ENCODE results near the gene TNKS1BP1. TPM values are rescaled to one million over a fixed set of nuclear protein-coding genes. Genes with fewer than 3 reads are reported as not detected.

The TNKS1BP1 gene
- total and polyA plus RNA-seq, 9 of the 15 experiments (the other 6 are each of a cell fraction or from before 2014, with no cell fraction given): 1.1 to 47.2 (median 10.9) TPM

DNA sequence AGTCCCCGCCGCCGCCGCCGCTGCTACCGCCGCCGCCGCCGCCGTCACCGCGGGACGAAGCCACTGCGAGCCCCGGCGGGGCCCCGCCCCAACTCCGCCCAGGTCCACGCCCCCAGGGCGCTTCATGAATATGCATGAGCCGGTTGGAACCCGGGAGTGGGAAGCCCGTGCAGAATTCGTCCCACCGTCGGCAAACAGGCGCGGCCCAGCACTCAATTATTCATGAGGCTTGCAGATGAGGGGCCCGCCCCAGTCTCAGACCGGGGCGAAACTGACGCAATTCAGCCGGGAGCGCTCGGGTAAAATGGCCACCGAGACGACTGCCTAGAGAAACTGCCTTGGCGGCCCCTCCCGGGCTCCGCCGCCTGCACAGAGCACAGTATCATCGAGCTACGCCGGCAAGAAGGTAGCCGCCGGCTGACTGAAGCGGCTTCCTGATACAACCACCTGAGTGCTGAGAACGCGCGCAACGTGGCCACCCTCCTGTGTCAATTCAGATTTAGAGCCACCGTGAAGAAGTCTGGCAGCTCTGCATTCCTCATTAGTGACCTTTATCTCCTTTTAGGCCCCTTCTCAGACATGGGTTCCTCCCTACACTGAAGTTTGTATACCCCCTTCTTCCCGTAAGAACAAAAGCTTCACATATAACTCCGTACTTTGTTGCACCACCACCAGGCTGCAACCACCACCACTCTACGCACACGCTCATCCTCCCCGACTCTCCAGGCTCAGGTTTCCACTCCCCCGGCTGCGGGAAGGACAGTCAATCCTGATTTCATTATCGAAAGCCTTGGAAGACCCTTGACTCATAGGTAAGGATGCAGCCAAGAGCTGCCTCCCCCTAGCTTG lies at the start of gene TNKS1BP1 (continued):
- TF ChIP-seq CCNT2 (IDR thresholded peaks at IDR 0.05; ENCODE audit: borderline replicate concordance, extremely low read depth, insufficient read length, low read depth, low read length) (peak; percentile 72), POLR2A (conservative IDR thresholded peaks at IDR 0.05) (peak; percentile 87), ZNF583 (CRISPR knock-in tag; IDR thresholded peaks at IDR 0.05) (no peak), EHMT2 (IDR thresholded peaks at IDR 0.05) (no peak), SMAD4 (CRISPR knock-in tag; conservative IDR thresholded peaks at IDR 0.05) (peak; percentile 80), TARDBP (IDR thresholded peaks at IDR 0.05) (peak; percentile 43; the same call in 1 of the 2 replicates), FOXK2 (conservative IDR thresholded peaks at IDR 0.05 in 1 of 2, IDR thresholded peaks at IDR 0.05 in 1 of 2; ENCODE audit: low read depth in 2 of 2) (0 out of 4 replicates have a peak, but pooled peaks of 1 of the 2 experiments have one; percentile 29)
- TF ChIP-seq, protein P1, sequence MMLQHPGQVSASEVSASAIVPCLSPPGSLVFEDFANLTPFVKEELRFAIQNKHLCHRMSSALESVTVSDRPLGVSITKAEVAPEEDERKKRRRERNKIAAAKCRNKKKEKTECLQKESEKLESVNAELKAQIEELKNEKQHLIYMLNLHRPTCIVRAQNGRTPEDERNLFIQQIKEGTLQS (IDR thresholded peaks at IDR 0.05): peak; percentile 93
- TF ChIP-seq, protein P1 (CRISPR knock-in tag; conservative IDR thresholded peaks at IDR 0.05): 0 out of 2 replicates have a peak, but pooled peaks have one; percentile 44
- TF ChIP-seq, protein P2, sequence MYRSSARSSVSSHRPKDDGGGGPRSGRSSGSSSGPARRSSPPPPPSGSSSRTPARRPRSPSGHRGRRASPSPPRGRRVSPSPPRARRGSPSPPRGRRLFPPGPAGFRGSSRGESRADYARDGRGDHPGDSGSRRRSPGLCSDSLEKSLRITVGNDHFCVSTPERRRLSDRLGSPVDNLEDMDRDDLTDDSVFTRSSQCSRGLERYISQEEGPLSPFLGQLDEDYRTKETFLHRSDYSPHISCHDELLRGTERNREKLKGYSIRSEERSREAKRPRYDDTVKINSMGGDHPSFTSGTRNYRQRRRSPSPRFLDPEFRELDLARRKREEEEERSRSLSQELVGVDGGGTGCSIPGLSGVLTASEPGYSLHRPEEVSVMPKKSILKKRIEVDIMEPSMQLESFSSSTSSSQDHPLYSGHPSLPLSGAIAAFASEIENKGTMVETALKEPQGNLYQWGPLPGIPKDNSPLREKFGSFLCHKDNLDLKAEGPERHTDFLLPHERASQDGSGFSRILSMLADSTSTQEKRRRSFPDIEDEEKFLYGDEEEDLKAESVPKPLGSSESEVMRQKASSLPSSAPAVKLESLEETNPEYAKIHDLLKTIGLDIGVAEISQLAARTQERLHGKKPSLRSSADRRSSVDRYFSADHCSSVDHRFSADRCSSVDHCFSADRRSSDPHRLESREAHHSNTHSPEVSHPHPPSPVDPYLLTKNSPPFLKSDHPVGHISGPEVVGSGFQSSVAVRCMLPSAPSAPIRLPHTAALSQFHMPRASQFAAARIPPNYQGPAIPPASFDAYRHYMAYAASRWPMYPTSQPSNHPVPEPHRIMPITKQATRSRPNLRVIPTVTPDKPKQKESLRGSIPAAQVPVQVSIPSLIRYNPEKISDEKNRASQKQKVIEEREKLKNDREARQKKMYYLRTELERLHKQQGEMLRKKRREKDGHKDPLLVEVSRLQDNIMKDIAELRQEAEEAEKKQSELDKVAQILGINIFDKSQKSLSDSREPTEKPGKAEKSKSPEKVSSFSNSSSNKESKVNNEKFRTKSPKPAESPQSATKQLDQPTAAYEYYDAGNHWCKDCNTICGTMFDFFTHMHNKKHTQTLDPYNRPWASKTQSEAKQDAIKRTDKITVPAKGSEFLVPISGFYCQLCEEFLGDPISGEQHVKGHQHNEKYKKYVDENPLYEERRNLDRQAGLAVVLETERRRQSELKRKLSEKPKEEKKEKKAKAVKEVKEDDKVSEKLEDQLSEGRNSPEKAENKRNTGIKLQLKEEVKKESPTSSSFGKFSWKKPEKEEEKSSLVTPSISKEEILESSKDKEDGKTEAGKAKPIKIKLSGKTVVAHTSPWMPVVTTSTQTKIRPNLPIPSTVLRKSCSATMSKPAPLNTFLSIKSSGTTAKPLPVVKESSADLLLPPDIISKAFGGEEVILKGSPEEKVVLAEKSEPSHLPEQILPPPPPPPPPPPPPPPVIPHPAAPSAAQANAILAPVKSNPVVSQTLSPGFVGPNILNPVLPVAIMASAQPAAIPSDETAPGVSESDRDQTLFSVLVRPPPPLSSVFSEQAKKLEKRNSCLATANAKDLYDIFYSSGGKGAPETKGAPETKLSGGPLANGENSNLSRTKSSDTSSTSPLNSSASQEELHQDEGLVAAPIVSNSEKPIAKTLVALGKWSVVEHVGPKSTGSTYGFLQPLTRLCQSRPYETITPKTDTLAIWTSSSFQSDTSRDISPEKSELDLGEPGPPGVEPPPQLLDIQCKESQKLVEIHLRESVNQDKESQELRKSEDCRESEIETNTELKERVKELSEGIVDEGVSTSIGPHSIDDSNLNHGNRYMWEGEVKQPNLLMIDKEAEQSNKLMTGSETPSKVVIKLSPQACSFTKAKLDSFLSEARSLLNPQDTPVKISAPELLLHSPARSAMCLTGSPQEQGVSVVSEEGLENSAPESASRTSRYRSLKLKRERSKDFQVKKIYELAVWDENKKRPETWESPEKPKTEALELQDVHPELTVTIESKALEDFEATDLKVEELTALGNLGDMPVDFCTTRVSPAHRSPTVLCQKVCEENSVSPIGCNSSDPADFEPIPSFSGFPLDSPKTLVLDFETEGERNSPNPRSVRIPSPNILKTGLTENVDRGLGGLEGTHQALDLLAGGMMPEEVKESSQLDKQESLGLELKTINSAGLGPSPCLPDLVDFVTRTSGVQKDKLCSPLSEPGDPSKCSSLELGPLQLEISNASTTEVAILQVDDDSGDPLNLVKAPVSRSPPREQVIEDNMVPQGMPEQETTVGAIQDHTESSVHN (IDR thresholded peaks at IDR 0.05; ENCODE audit: borderline replicate concordance in 1 of 2, low read depth in 1 of 2): no peak
- TF ChIP-seq, protein P3, sequence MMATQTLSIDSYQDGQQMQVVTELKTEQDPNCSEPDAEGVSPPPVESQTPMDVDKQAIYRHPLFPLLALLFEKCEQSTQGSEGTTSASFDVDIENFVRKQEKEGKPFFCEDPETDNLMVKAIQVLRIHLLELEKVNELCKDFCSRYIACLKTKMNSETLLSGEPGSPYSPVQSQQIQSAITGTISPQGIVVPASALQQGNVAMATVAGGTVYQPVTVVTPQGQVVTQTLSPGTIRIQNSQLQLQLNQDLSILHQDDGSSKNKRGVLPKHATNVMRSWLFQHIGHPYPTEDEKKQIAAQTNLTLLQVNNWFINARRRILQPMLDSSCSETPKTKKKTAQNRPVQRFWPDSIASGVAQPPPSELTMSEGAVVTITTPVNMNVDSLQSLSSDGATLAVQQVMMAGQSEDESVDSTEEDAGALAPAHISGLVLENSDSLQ (IDR thresholded peaks at IDR 0.05): peak; percentile 39
- TF ChIP-seq, protein P4, sequence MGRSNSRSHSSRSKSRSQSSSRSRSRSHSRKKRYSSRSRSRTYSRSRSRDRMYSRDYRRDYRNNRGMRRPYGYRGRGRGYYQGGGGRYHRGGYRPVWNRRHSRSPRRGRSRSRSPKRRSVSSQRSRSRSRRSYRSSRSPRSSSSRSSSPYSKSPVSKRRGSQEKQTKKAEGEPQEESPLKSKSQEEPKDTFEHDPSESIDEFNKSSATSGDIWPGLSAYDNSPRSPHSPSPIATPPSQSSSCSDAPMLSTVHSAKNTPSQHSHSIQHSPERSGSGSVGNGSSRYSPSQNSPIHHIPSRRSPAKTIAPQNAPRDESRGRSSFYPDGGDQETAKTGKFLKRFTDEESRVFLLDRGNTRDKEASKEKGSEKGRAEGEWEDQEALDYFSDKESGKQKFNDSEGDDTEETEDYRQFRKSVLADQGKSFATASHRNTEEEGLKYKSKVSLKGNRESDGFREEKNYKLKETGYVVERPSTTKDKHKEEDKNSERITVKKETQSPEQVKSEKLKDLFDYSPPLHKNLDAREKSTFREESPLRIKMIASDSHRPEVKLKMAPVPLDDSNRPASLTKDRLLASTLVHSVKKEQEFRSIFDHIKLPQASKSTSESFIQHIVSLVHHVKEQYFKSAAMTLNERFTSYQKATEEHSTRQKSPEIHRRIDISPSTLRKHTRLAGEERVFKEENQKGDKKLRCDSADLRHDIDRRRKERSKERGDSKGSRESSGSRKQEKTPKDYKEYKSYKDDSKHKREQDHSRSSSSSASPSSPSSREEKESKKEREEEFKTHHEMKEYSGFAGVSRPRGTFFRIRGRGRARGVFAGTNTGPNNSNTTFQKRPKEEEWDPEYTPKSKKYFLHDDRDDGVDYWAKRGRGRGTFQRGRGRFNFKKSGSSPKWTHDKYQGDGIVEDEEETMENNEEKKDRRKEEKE (IDR thresholded peaks at IDR 0.05; ENCODE audit: borderline replicate concordance in 1 of 2, control insufficient read depth in 1 of 2, low read depth in 2 of 2, low read length in 1 of 2): 0 out of 4 replicates have a peak, but pooled peaks of 1 of the 2 experiments have one; percentile 32

All from K562 (cell line).